Panc1 (cell line): ENCODE measurements around the gene MAPK1IP1L.

Experiments used
- POLR2AphosphoS5 ChIP-seq: IDR thresholded peaks from 2 replicates; pipeline ENCODE4 v1.6.1; 2012; ENCODE audit warnings: mild to moderate bottlenecking, low read depth, low read length, moderate library complexity
- TCF7L2 ChIP-seq: IDR thresholded peaks from 2 replicates; pipeline ENCODE4 v1.6.1; 2011; ENCODE audit warnings: mild to moderate bottlenecking, low read depth, low read length, inconsistent platforms
- TF ChIP-seq, protein P1 (sequence below): fragments of 450-650 bp; IDR thresholded peaks from 2 replicates; pipeline ENCODE4 v1.5.1; 2017; ENCODE audit warnings: mild to moderate bottlenecking

DNA sequence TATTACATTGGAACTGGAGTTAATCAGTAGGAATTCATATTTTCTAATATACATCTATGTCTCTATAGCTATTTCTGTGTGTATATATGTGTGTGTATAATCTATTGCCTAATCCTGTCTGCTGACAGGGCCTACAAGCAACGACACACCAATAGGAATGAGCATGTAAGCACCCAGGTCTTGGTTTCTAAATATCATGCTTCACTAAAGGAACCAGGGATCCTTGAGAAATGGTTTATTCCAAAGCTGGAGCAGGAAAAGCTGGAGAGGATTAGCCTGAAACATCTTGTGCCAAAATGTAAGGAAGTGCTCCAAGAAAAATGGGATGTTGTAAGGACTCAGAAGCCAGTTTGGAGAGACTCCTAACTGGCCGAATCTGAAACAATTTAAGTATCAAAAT lies 48.3 kb downstream of the MAPK1IP1L start:
- TF ChIP-seq, protein P1, sequence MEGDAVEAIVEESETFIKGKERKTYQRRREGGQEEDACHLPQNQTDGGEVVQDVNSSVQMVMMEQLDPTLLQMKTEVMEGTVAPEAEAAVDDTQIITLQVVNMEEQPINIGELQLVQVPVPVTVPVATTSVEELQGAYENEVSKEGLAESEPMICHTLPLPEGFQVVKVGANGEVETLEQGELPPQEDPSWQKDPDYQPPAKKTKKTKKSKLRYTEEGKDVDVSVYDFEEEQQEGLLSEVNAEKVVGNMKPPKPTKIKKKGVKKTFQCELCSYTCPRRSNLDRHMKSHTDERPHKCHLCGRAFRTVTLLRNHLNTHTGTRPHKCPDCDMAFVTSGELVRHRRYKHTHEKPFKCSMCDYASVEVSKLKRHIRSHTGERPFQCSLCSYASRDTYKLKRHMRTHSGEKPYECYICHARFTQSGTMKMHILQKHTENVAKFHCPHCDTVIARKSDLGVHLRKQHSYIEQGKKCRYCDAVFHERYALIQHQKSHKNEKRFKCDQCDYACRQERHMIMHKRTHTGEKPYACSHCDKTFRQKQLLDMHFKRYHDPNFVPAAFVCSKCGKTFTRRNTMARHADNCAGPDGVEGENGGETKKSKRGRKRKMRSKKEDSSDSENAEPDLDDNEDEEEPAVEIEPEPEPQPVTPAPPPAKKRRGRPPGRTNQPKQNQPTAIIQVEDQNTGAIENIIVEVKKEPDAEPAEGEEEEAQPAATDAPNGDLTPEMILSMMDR, result no peak
- TF ChIP-seq POLR2AphosphoS5 (no peak), TCF7L2 (no peak)
